Activated gamma-delta T cell (primary cell): Measurements from ENCODE around the gene MEG3.
"Not testable (repeated sequence)": the region's sequence is repeated elsewhere in the genome, so short reads cannot be mapped to it uniquely, and the experiment has no call there.

Experiments
- DNase-seq: peaks from one replicate; lab custom pipeline; 2025; lab: John Stamatoyannopoulos, UW

Gene MEG3

GRCh38 chr14:100815478-100816285, 10.2 kb upstream of the MEG3 start:
- no peak for DNase-seq

- no peak for DNase-seq
Measured at GRCh38 chr14:100816286-100816949, 9.5 kb upstream of the MEG3 start.

GRCh38 chr14:100816950-100817901, 8.7 kb upstream of the MEG3 start:
- DNase-seq: no peak

GRCh38 chr14:100818221-100818699, 7.7 kb upstream of the MEG3 start:
- DNase-seq: no peak

- DNase-seq: not testable (repeated sequence)
Measured at GRCh38 chr14:100818923-100819322, 7.0 kb upstream of the MEG3 start.

GRCh38 chr14:100819453-100819828, 6.5 kb upstream of the MEG3 start:
- no peak for DNase-seq

- no peak for DNase-seq
Measured at GRCh38 chr14:100819829-100820475, 6.0 kb upstream of the MEG3 start.

GRCh38 chr14:100820957-100821356, 5.0 kb upstream of the MEG3 start:
- DNase-seq: no peak

- DNase-seq: no peak
Measured at GRCh38 chr14:100822013-100822412, 3.9 kb upstream of the MEG3 start.

- DNase-seq: no peak
Measured at GRCh38 chr14:100822532-100823296, 3.2 kb upstream of the MEG3 start.

GRCh38 chr14:100823413-100824080, 2.4 kb upstream of the MEG3 start:
- no peak for DNase-seq

- no peak for DNase-seq
Measured at GRCh38 chr14:100824091-100824551, 1.8 kb upstream of the MEG3 start.

- no peak for DNase-seq
Measured at GRCh38 chr14:100824901-100825712, 811 bp upstream of the MEG3 start.

GRCh38 chr14:100826391-100827100, 628 bp downstream of the MEG3 start:
- no peak for DNase-seq

GRCh38 chr14:100827101-100828021, 1.4 kb downstream of the MEG3 start:
- DNase-seq: no peak

GRCh38 chr14:100828031-100828769, 2.3 kb downstream of the MEG3 start:
- DNase-seq: no peak

- DNase-seq: no peak
Measured at GRCh38 chr14:100830681-100831080, 4.8 kb downstream of the MEG3 start.
